ENCODE data around the gene IQGAP1.

Gene IQGAP1

DNA sequence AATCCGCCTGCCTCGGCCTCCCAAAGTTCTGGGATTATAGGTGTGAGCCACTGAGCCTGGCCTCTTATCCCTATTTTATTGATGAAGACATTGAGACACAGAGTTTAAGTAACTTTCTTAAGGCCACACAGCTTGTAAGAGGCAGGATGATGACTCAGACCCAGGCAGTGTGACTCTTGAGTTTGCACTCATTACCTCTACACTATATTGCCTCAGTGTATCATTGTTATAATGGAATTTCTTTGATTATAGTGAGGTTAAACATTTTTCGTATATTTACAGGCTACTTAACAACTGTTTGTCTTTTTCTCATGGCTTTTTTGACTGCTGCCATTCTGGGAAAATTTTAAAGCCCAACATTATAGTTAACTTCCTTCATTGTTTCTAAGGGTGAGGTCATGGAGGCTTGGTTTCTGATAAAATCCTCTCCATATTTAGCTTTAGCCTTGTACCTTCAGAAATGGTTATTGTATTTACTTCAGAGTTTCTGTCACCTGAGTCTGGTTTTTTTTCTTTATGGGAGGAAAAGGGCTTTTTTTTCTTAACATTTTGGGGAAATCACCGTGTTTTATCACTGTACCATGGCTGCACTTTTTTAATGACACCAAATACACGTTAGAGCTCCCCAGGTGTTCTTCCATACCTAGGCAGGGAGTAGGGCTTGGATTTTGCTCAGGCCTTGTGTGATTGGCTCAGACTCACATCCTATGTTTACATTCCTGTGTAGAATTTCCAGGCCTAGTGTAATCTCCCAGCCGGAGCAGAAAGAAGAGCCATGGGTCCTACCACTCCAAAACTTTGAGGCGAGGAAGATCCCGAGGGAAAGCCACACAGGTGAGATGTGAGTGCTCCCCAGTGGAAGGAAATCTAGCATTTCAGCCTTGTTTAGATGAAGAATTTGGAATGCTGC lies 29.7 kb upstream of the IQGAP1 start:
- no peak overlapping the region for H3K4me3 ChIP-seq (ENCODE audit: control insufficient read depth, low read depth, low read length)
- TF ChIP-seq, protein P1, sequence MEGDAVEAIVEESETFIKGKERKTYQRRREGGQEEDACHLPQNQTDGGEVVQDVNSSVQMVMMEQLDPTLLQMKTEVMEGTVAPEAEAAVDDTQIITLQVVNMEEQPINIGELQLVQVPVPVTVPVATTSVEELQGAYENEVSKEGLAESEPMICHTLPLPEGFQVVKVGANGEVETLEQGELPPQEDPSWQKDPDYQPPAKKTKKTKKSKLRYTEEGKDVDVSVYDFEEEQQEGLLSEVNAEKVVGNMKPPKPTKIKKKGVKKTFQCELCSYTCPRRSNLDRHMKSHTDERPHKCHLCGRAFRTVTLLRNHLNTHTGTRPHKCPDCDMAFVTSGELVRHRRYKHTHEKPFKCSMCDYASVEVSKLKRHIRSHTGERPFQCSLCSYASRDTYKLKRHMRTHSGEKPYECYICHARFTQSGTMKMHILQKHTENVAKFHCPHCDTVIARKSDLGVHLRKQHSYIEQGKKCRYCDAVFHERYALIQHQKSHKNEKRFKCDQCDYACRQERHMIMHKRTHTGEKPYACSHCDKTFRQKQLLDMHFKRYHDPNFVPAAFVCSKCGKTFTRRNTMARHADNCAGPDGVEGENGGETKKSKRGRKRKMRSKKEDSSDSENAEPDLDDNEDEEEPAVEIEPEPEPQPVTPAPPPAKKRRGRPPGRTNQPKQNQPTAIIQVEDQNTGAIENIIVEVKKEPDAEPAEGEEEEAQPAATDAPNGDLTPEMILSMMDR (conservative IDR thresholded peaks at IDR 0.05; ENCODE audit: control insufficient read depth, insufficient read depth, low read depth, low read length), result no peak
- peak; percentile 74 for DNase-seq (ENCODE audit: low read depth)

DNA sequence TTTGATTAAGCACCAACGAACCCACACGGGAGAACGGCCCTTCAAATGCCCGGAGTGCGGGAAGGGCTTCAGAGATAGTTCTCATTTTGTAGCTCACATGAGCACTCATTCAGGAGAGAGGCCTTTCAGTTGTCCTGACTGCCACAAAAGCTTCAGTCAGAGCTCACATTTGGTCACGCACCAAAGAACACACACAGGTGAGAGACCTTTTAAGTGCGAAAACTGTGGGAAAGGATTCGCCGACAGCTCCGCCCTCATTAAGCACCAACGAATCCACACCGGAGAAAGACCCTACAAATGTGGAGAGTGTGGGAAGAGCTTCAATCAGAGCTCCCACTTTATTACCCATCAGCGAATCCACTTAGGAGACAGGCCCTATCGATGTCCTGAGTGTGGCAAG lies 27.3 kb upstream of the IQGAP1 start:
- DNase-seq (ENCODE audit: low read depth), result no peak
- TF ChIP-seq, protein P1 (conservative IDR thresholded peaks at IDR 0.05; ENCODE audit: control insufficient read depth, insufficient read depth, low read depth, low read length), result no peak

DNA sequence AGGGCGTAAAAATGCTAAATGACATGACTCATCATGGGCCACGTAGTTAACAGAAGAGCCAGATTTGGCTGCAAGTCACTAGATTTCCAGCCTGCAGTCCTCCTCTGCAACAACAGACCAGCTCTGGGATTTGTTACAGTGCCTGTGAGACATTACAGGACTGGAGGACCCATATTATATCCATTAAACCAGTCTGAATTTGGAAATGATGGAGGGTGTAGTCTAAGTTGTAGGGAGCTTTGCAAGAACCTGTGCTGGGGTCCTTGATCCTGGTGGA lies 25.2 kb upstream of the IQGAP1 start:
- TF ChIP-seq, protein P1 (conservative IDR thresholded peaks at IDR 0.05; ENCODE audit: control insufficient read depth, insufficient read depth, low read depth, low read length), result no peak
- no peak overlapping the region for H3K4me3 ChIP-seq (ENCODE audit: control insufficient read depth, low read depth, low read length)
- DNase-seq (ENCODE audit: low read depth), result peak; percentile 92

More for the DNA sequence above, 27.3 kb upstream of the IQGAP1 start:
- no peak overlapping the region for H3K4me3 ChIP-seq (ENCODE audit: control insufficient read depth, low read depth, low read length)

DNA sequence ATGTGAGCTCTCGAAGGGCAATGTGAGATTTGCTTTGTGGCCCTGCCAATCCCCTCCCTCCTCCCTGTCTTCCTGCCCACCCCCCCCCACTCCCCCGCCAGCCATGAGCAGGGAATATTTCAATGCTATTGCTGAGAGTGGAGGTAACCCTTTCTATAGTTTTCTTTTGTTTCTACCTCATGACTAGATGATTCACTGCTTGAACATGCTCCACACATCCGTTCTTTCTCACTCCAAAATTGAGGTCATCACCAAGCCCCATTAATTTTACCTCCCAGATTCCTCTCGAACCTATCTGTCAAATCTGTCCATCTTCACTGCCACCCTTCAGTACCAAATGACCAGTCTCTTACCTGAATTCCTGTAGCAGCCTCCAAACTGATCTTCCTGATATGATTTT lies 23.8 kb upstream of the IQGAP1 start:
- no peak overlapping the region for H3K4me3 ChIP-seq (ENCODE audit: control insufficient read depth, low read depth, low read length)
- DNase-seq (ENCODE audit: low read depth), result peak; percentile 46
- TF ChIP-seq, protein P1 (conservative IDR thresholded peaks at IDR 0.05; ENCODE audit: control insufficient read depth, insufficient read depth, low read depth, low read length), result no peak

DNA sequence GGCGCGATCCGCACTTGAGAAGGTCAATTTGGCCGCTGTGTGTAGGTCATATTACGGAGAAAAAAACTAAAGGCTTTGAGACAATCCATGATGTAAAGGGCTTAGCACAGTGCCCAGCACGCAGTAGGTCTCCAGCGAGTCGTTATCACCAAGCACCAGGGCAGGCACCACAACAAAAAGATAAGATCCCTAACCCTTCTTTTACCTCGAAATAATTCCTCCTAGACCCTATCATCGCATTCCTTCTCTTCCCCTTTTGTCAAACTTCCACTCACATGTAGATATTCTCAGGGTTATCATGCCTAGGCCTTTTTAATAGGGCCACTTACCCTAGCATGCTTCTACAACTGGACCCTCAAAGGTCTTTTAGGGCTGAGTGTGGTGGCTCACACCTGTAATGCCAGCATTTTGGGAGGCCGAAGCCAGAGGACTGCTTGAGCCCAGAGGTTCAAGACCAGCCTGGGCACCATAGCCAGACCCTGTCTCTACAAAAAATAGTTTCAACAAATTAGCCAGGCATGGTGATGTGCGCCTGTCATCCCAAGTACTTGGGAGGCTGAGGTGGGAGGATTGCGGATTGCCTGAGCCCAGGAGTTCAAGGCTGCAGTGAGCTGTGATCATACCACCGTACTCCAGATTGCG lies 22.5 kb upstream of the IQGAP1 start:
- H3K4me3 ChIP-seq (ENCODE audit: control insufficient read depth, low read depth, low read length), result no peak overlapping the region
- DNase-seq (ENCODE audit: low read depth), result no peak
- TF ChIP-seq, protein P1 (conservative IDR thresholded peaks at IDR 0.05; ENCODE audit: control insufficient read depth, insufficient read depth, low read depth, low read length), result no peak

DNA sequence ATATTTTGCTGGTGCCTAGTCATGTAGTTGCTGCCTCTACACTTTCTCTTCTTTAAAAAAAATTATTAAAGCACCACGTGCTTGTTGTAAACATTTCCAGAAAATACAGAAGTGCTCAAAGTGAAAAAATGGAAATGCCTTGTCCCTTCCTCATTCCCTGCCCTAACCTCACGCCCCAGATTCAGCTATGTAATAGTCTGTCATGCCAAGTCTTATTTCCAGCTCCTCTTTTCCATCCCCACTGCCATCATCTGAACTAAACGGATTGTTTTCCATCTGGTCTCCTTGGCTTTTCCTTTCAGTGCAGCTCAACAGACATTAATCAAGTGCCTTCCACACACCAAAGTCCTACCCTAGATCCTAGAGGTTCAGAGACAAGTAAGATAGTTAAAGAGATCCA lies 20.5 kb upstream of the IQGAP1 start:
- H3K4me3 ChIP-seq (ENCODE audit: control insufficient read depth, low read depth, low read length), result no peak overlapping the region
- TF ChIP-seq, protein P1 (conservative IDR thresholded peaks at IDR 0.05; ENCODE audit: control insufficient read depth, insufficient read depth, low read depth, low read length), result no peak
- DNase-seq (ENCODE audit: low read depth), result peak; percentile 32

All from fibroblast of mammary gland (primary cell).